ENCODE data around the gene OR10G2. TPM values are rescaled to one million over a fixed set of nuclear protein-coding genes. Genes with fewer than 3 reads are reported as not detected.
"Not testable (repeated sequence)": the region's sequence is repeated elsewhere in the genome, so short reads cannot be mapped to it uniquely, and the experiment has no call there.

Gene OR10G2
- total and polyA plus RNA-seq, 2 donors from 2014 or later: not detected

- H3K4me1 ChIP-seq (ENCODE audit: control insufficient read depth in 2 of 3, insufficient read depth in 2 of 3, low read depth in 1 of 3, low read length in 3 of 3): no peaks in the 10 kb centered on the region
- no peak overlapping the region for H3K27ac ChIP-seq (ENCODE audit: low read depth in 2 of 2, low read length in 2 of 2)
- no peaks in the 10 kb centered on the region for H3K27me3 ChIP-seq (ENCODE audit: control insufficient read depth, insufficient read depth, low read length)
- intact Hi-C loops (cut with DNase I): no loop called here
- TF ChIP-seq CTCF (IDR thresholded peaks at IDR 0.05; ENCODE audit: borderline replicate concordance, extremely low read depth, insufficient read depth): no peak
- H3K9ac ChIP-seq (ENCODE audit: low read length in 3 of 3): no peak overlapping the region
- DNase-seq: no peak
- no peaks in the 10 kb centered on the region for H3K9me3 ChIP-seq (ENCODE audit: control insufficient read depth in 2 of 3, insufficient read depth in 1 of 3, low read length in 3 of 3)
- no peak for FAIRE-seq
- no peaks in the 10 kb centered on the region for H3K36me3 ChIP-seq (ENCODE audit: control insufficient read depth in 2 of 3, insufficient read depth in 3 of 3, low read length in 3 of 3)
- no peak overlapping the region for H3K4me3 ChIP-seq (ENCODE audit: low read length in 3 of 3)
Measured at GRCh38 chr14:21631084-21631483, 3.7 kb downstream of the OR10G2 start.

- FAIRE-seq; H3K9ac ChIP-seq (ENCODE audit: low read length in 3 of 3); H3K4me1 ChIP-seq (ENCODE audit: control insufficient read depth in 2 of 3, insufficient read depth in 2 of 3, low read depth in 1 of 3, low read length in 3 of 3); DNase-seq; intact Hi-C loops (cut with DNase I); H3K27ac ChIP-seq (ENCODE audit: low read depth in 2 of 2, low read length in 2 of 2); H3K4me3 ChIP-seq (ENCODE audit: low read length in 3 of 3); H3K27me3 ChIP-seq (ENCODE audit: control insufficient read depth, insufficient read depth, low read length); H3K9me3 ChIP-seq (ENCODE audit: control insufficient read depth in 2 of 3, insufficient read depth in 1 of 3, low read length in 3 of 3); H3K36me3 ChIP-seq (ENCODE audit: control insufficient read depth in 2 of 3, insufficient read depth in 3 of 3, low read length in 3 of 3): not testable (repeated sequence)
Measured at GRCh38 chr14:21630503-21630902, 4.2 kb downstream of the OR10G2 start.

- intact Hi-C loops (cut with DNase I): no loop called here
- H3K4me3 ChIP-seq (ENCODE audit: low read length in 3 of 3): no peak overlapping the region
- DNase-seq: no peak
- H3K27ac ChIP-seq (ENCODE audit: low read depth in 2 of 2, low read length in 2 of 2): no peak overlapping the region
- no peak for FAIRE-seq
- TF ChIP-seq CTCF (IDR thresholded peaks at IDR 0.05; ENCODE audit: borderline replicate concordance, extremely low read depth, insufficient read depth): no peak
- H3K4me1 ChIP-seq (ENCODE audit: control insufficient read depth in 2 of 3, insufficient read depth in 2 of 3, low read depth in 1 of 3, low read length in 3 of 3): no peaks in the 10 kb centered on the region
- no peaks in the 10 kb centered on the region for H3K36me3 ChIP-seq (ENCODE audit: control insufficient read depth in 2 of 3, insufficient read depth in 3 of 3, low read length in 3 of 3)
- H3K9me3 ChIP-seq (ENCODE audit: control insufficient read depth in 2 of 3, insufficient read depth in 1 of 3, low read length in 3 of 3): no peaks in the 10 kb centered on the region
- no peaks in the 10 kb centered on the region for H3K27me3 ChIP-seq (ENCODE audit: control insufficient read depth, insufficient read depth, low read length)
- H3K9ac ChIP-seq (ENCODE audit: low read length in 3 of 3): no peak overlapping the region
Measured at GRCh38 chr14:21626491-21627230, 8.1 kb downstream of the OR10G2 start.

GRCh38 chr14:21617614-21618013 lies 17.1 kb downstream of the OR10G2 start:
- H3K27ac ChIP-seq (ENCODE audit: low read depth in 2 of 2, low read length in 2 of 2): no peak overlapping the region
- no peaks in the 10 kb centered on the region for H3K4me1 ChIP-seq (ENCODE audit: control insufficient read depth in 2 of 3, insufficient read depth in 2 of 3, low read depth in 1 of 3, low read length in 3 of 3)
- intact Hi-C loops (cut with DNase I): no loop called here
- no peak for DNase-seq
- no peaks in the 10 kb centered on the region for H3K27me3 ChIP-seq (ENCODE audit: control insufficient read depth, insufficient read depth, low read length)
- FAIRE-seq: no peak
- no peaks in the 10 kb centered on the region for H3K9me3 ChIP-seq (ENCODE audit: control insufficient read depth in 2 of 3, insufficient read depth in 1 of 3, low read length in 3 of 3)
- H3K4me3 ChIP-seq (ENCODE audit: low read length in 3 of 3): no peak overlapping the region
- no peaks in the 10 kb centered on the region for H3K36me3 ChIP-seq (ENCODE audit: control insufficient read depth in 2 of 3, insufficient read depth in 3 of 3, low read length in 3 of 3)
- H3K9ac ChIP-seq (ENCODE audit: low read length in 3 of 3): no peak overlapping the region
- no peak for TF ChIP-seq CTCF (IDR thresholded peaks at IDR 0.05; ENCODE audit: borderline replicate concordance, extremely low read depth, insufficient read depth)

Data from kidney (tissue), 14 donors.